ENCODE measurements around the gene FUOM. TPM values are rescaled to one million over a fixed set of nuclear protein-coding genes. Genes with fewer than 3 reads are reported as not detected.

Gene FUOM
- total and polyA plus RNA-seq, 2 experiments from 2014 or later, result 30.8 to 33.9 TPM

DNA sequence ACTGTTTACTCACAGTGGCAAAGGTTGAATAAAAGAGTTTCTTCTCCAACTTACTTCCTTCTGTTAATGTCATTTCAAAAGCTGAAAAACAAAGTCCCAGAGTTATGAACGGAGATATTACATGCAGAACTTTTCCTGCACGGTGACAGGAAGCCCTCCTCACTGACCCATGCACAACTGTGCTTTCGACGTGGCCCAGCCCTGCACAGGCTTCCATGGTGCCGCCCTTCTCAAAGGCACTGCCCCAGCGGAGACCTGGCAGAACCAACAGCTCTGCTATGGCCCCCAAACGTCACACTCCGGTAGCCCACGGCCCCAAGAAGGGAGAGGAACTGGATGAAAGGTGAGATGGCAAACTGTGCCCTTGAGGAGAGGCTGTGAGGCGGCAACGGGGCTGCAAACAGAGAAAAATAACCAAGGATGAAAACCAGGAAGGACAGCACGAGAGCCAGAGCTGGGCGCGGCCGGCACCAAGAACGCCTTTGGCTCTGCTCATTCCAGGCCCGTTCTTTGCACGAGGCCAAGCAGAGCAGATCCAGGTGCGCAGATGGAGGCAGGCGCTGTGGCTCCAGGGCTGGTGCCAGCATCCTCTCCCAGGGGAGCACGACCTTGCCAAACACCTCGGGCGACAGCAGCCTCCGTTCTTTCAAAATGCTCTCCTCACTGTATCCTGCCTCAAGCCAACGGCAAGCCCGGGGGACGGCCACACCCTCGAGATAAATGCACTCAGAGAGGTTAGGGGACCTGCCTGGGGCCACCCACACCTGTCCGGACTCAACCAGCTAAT is 7.0 kb upstream of the FUOM start:
- H3K79me2 ChIP-seq (replicated peaks; ENCODE audit: insufficient read depth), result no peaks in the 10 kb centered on the region
- no peaks in the 10 kb centered on the region for H3K4me1 ChIP-seq (ENCODE audit: insufficient read depth)
- H3K36me3 ChIP-seq (ENCODE audit: insufficient read depth), result no peaks in the 10 kb centered on the region
- ATAC-seq, result no peak
- Mint-ChIP-seq H3K9me3 (no peaks in the 10 kb centered on the region), H3K4me3 (no peak overlapping the region), H3K36me3 (ENCODE audit: low read depth) (peaks cover 63% of the 10 kb centered on the region), H3K27ac (no peak overlapping the region), H3K27me3 (ENCODE audit: insufficient read depth, low read depth, poor library complexity) (peaks cover 6% of the 10 kb centered on the region), H3K4me1 (no peaks in the 10 kb centered on the region)
- H3K4me2 ChIP-seq, result no peak overlapping the region
- H3K27me3 ChIP-seq (ENCODE audit: insufficient read depth), result peaks cover 4% of the 10 kb centered on the region; the same call in 1 of the 2 replicates
- H3K9me2 ChIP-seq (ENCODE audit: insufficient read depth), result no peaks in the 10 kb centered on the region
- TF ChIP-seq, protein P1, sequence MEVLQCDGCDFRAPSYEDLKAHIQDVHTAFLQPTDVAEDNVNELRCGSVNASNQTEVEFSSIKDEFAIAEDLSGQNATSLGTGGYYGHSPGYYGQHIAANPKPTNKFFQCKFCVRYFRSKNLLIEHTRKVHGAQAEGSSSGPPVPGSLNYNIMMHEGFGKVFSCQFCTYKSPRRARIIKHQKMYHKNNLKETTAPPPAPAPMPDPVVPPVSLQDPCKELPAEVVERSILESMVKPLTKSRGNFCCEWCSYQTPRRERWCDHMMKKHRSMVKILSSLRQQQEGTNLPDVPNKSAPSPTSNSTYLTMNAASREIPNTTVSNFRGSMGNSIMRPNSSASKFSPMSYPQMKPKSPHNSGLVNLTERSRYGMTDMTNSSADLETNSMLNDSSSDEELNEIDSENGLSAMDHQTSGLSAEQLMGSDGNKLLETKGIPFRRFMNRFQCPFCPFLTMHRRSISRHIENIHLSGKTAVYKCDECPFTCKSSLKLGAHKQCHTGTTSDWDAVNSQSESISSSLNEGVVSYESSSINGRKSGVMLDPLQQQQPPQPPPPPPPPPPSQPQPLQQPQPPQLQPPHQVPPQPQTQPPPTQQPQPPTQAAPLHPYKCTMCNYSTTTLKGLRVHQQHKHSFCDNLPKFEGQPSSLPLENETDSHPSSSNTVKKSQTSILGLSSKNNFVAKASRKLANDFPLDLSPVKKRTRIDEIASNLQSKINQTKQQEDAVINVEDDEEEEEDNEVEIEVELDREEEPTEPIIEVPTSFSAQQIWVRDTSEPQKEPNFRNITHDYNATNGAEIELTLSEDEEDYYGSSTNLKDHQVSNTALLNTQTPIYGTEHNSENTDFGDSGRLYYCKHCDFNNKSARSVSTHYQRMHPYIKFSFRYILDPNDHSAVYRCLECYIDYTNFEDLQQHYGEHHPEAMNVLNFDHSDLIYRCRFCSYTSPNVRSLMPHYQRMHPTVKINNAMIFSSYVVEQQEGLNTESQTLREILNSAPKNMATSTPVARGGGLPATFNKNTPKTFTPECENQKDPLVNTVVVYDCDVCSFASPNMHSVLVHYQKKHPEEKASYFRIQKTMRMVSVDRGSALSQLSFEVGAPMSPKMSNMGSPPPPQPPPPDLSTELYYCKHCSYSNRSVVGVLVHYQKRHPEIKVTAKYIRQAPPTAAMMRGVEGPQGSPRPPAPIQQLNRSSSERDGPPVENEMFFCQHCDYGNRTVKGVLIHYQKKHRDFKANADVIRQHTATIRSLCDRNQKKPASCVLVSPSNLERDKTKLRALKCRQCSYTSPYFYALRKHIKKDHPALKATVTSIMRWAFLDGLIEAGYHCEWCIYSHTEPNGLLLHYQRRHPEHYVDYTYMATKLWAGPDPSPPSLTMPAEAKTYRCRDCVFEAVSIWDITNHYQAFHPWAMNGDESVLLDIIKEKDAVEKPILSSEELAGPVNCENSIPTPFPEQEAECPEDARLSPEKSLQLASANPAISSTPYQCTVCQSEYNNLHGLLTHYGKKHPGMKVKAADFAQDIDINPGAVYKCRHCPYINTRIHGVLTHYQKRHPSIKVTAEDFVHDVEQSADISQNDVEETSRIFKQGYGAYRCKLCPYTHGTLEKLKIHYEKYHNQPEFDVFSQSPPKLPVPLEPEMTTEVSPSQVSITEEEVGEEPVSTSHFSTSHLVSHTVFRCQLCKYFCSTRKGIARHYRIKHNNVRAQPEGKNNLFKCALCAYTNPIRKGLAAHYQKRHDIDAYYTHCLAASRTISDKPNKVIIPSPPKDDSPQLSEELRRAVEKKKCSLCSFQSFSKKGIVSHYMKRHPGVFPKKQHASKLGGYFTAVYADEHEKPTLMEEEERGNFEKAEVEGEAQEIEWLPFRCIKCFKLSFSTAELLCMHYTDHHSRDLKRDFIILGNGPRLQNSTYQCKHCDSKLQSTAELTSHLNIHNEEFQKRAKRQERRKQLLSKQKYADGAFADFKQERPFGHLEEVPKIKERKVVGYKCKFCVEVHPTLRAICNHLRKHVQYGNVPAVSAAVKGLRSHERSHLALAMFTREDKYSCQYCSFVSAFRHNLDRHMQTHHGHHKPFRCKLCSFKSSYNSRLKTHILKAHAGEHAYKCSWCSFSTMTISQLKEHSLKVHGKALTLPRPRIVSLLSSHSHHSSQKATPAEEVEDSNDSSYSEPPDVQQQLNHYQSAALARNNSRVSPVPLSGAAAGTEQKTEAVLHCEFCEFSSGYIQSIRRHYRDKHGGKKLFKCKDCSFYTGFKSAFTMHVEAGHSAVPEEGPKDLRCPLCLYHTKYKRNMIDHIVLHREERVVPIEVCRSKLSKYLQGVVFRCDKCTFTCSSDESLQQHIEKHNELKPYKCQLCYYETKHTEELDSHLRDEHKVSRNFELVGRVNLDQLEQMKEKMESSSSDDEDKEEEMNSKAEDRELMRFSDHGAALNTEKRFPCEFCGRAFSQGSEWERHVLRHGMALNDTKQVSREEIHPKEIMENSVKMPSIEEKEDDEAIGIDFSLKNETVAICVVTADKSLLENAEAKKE (CRISPR knock-in tag; IDR thresholded peaks at IDR 0.05), result no peak
- no peak for TF ChIP-seq EZH2 (IDR thresholded peaks at IDR 0.05; ENCODE audit: low read depth, unreplicated experiment)
- no peak for TF ChIP-seq CREB1 (CRISPR knock-in tag; IDR thresholded peaks at IDR 0.05; ENCODE audit: low read depth)
- TF ChIP-seq ETS1 (IDR thresholded peaks at IDR 0.05), result no peak
- TF ChIP-seq NANOG (IDR thresholded peaks at IDR 0.05; ENCODE audit: borderline replicate concordance), result no peak
- no peak for TF ChIP-seq CTCF (conservative IDR thresholded peaks at IDR 0.05; ENCODE audit: low read depth in 2 of 2)
- TF ChIP-seq ZNF114 (CRISPR knock-in tag; IDR thresholded peaks at IDR 0.05), result no peak
- no peak for TF ChIP-seq STAT1 (IDR thresholded peaks at IDR 0.05; ENCODE audit: unreplicated experiment)
- no peak for TF ChIP-seq ZNF331 (CRISPR knock-in tag; IDR thresholded peaks at IDR 0.05; ENCODE audit: low read depth)
- TF ChIP-seq, protein P2, sequence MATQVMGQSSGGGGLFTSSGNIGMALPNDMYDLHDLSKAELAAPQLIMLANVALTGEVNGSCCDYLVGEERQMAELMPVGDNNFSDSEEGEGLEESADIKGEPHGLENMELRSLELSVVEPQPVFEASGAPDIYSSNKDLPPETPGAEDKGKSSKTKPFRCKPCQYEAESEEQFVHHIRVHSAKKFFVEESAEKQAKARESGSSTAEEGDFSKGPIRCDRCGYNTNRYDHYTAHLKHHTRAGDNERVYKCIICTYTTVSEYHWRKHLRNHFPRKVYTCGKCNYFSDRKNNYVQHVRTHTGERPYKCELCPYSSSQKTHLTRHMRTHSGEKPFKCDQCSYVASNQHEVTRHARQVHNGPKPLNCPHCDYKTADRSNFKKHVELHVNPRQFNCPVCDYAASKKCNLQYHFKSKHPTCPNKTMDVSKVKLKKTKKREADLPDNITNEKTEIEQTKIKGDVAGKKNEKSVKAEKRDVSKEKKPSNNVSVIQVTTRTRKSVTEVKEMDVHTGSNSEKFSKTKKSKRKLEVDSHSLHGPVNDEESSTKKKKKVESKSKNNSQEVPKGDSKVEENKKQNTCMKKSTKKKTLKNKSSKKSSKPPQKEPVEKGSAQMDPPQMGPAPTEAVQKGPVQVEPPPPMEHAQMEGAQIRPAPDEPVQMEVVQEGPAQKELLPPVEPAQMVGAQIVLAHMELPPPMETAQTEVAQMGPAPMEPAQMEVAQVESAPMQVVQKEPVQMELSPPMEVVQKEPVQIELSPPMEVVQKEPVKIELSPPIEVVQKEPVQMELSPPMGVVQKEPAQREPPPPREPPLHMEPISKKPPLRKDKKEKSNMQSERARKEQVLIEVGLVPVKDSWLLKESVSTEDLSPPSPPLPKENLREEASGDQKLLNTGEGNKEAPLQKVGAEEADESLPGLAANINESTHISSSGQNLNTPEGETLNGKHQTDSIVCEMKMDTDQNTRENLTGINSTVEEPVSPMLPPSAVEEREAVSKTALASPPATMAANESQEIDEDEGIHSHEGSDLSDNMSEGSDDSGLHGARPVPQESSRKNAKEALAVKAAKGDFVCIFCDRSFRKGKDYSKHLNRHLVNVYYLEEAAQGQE (IDR thresholded peaks at IDR 0.05; ENCODE audit: unreplicated experiment), result no peak
- TF ChIP-seq POLR2AphosphoS5 (IDR thresholded peaks at IDR 0.05; ENCODE audit: low read depth), result no peak
- no peak overlapping the region for H2AFZ ChIP-seq
- H4K20me1 ChIP-seq (replicated peaks; ENCODE audit: insufficient read depth), result peaks cover 4% of the 10 kb centered on the region; the same call in 1 of the 2 replicates
- DNase-seq (ENCODE audit: low spot score), result no peak
- no peaks in the 10 kb centered on the region; the same call in 1 of the 2 replicates for H3F3A ChIP-seq (replicated peaks; ENCODE audit: low read depth)
- H3K27ac ChIP-seq (ENCODE audit: low read depth), result no peak overlapping the region
- H3K4me3 ChIP-seq, result no peak overlapping the region

All from GM23338 (cell line).